ENCODE results near the gene C10orf105. TPM values are rescaled to one million over a fixed set of nuclear protein-coding genes. Genes with fewer than 3 reads are reported as not detected.

The C10orf105 gene
- total RNA-seq, 1 experiment from 2014 or later = not detected

GRCh38 chr10:71697938-71698709 lies 21.5 kb downstream of the C10orf105 start:
- no peak for TF ChIP-seq EZH2 (IDR thresholded peaks at IDR 0.05; ENCODE audit: low read length, unreplicated experiment)
- TF ChIP-seq CTCF (conservative IDR thresholded peaks at IDR 0.05; ENCODE audit: low read depth, low read length) = no peak
- no peak for TF ChIP-seq EZH2phosphoT487 (IDR thresholded peaks at IDR 0.05; ENCODE audit: borderline replicate concordance, low read length)

DNA sequence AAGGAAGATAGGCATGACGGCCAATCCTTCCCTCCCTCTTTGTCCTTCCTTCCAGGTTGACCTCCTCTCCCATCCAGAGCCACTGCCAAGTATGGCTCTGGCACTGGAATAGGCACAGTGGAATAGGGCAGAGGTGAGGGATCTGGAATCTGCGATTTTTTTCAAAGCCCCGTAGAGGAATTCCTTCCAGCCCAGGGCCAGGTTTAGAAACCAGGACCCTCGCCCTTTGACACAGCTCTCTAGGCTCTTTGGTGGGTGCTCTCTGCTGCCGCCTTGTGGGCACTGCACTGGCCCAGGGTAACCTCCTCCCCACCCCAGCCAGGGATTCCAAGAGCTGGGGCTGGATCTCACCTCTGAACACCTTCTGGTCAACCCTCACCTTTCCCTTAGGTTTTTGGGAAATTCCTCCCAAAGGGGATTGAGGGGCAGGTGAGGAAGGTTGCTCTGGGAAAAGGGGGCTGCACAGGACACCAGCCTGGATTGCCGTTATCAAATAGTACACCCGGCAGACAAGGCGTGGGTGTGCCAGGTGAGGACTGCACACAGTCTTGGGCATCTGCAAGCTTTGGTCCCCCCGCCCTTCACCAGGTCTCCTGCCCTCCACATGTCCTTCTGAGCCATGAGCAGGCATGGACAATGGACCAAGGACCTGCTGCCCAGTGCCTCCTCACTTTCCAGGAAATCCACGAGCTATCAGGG lies 22.8 kb downstream of the C10orf105 start:
- no peaks in the 10 kb centered on the region for H3K79me2 ChIP-seq (ENCODE audit: low read length)
- H3K9me2 ChIP-seq (replicated peaks; ENCODE audit: low read length) = no peaks in the 10 kb centered on the region
- H3K27ac ChIP-seq (ENCODE audit: low read length) = no peak overlapping the region
- POLR2A ChIA-PET (ENCODE audit: unreplicated experiment) = no interaction called here
- no peaks in the 10 kb centered on the region for H3K36me3 ChIP-seq (ENCODE audit: low read depth, low read length)
- H3F3A ChIP-seq (ENCODE audit: low read length, unreplicated experiment) = no peaks in the 10 kb centered on the region
- H3K27me3 ChIP-seq (ENCODE audit: low read length) = no peaks in the 10 kb centered on the region
- TF ChIP-seq EZH2 (IDR thresholded peaks at IDR 0.05; ENCODE audit: low read length, unreplicated experiment) (no peak), CTCF (conservative IDR thresholded peaks at IDR 0.05; ENCODE audit: low read depth, low read length) (peak; percentile 78), EZH2phosphoT487 (IDR thresholded peaks at IDR 0.05; ENCODE audit: borderline replicate concordance, low read length) (no peak)
- DNase-seq (peak; percentile 47), ATAC-seq (peak; percentile 59; the same call in 1 of the 2 replicates)
- no peak overlapping the region for H3K4me2 ChIP-seq (ENCODE audit: low read length)
- CTCF ChIA-PET = interaction anchor here (0.5 to 1.0 kb wide), 3 partner anchors 70 to 1234 kb away, joined by 3 read pairs; no protein-coding TSS in a partner anchor
- H3K4me3 ChIP-seq (ENCODE audit: low read length) = no peak overlapping the region
- H4K20me1 ChIP-seq (ENCODE audit: low read length) = no peaks in the 10 kb centered on the region
- no peak overlapping the region for H3K9ac ChIP-seq (ENCODE audit: low read length)
- no TSS peak for BruUV-seq (replicated peaks)
- peaks cover 12% of the 10 kb centered on the region; the same call in 1 of the 2 replicates for H3K4me1 ChIP-seq (ENCODE audit: insufficient read depth, low read length)
- H2AFZ ChIP-seq (ENCODE audit: low read length) = no peak overlapping the region
- H3K9me3 ChIP-seq (ENCODE audit: low read length) = no peaks in the 10 kb centered on the region
- intact Hi-C loops (cut with micrococcal nuclease) = loop anchor here (5.0 kb wide), 1 partner anchor 71 kb away; no protein-coding TSS in a partner anchor

More at GRCh38 chr10:71697938-71698709, 21.5 kb downstream of the C10orf105 start:
- DNase-seq = peak; percentile 6
- H2AFZ ChIP-seq (ENCODE audit: low read length) = no peak overlapping the region
- H3K27me3 ChIP-seq (ENCODE audit: low read length) = no peaks in the 10 kb centered on the region
- no peaks in the 10 kb centered on the region for H3K9me2 ChIP-seq (replicated peaks; ENCODE audit: low read length)
- H4K20me1 ChIP-seq (ENCODE audit: low read length) = no peaks in the 10 kb centered on the region
- H3K4me2 ChIP-seq (ENCODE audit: low read length) = no peak overlapping the region
- peak; percentile 53 for ATAC-seq
- intact Hi-C loops (cut with micrococcal nuclease) = loop anchor here (5.0 kb wide), 1 partner anchor 69 kb away; no protein-coding TSS in a partner anchor
- H3K4me3 ChIP-seq (ENCODE audit: low read length) = no peak overlapping the region
- ChIA-PET POLR2A (ENCODE audit: unreplicated experiment) (interaction anchor here (0.7 kb wide), 1 partner anchor 75 kb away, joined by 3 read pairs; the partner anchor contains the start of gene VSIR), CTCF (no interaction called here)
- no TSS peak for BruUV-seq (replicated peaks)
- H3K27ac ChIP-seq (ENCODE audit: low read length) = no peak overlapping the region
- no peaks in the 10 kb centered on the region for H3F3A ChIP-seq (ENCODE audit: low read length, unreplicated experiment)
- H3K4me1 ChIP-seq (ENCODE audit: insufficient read depth, low read length) = peaks cover 12% of the 10 kb centered on the region; the same call in 1 of the 2 replicates
- H3K9me3 ChIP-seq (ENCODE audit: low read length) = no peaks in the 10 kb centered on the region
- no peak overlapping the region for H3K9ac ChIP-seq (ENCODE audit: low read length)
- no peaks in the 10 kb centered on the region for H3K79me2 ChIP-seq (ENCODE audit: low read length)
- no peaks in the 10 kb centered on the region for H3K36me3 ChIP-seq (ENCODE audit: low read depth, low read length)

All from PC-3 (cell line).